Tibial artery (tissue), 4 donors: Measurements from ENCODE around the gene BRF1.

Experiments
- DNase-seq, 2 donors: peaks; one replicate each; pipeline ENCODE4 v3.0.0-alpha.2; 2019
- H3K27ac ChIP-seq, 2 donors: fragments of 200-600 bp; sonication (generic) in 1 of 2; 1 replicate in 1 of 2; 2 replicates in 1 of 2; pipeline ENCODE4 v1.5.1; 2018 to 2019; ENCODE audit warnings: mild to moderate bottlenecking in 1 of 2
- H3K27me3 ChIP-seq, 2 donors: fragments of 200-600 bp; sonication (generic) in 1 of 2; one replicate each; pipeline versions ENCODE4 v1.5.1 to v1.6.0; 2016 to 2019
- H3K36me3 ChIP-seq, 3 donors: fragments of 200-600 bp; sonication (generic) in 2 of 3; one replicate each; pipeline ENCODE4 v1.5.1; 2016 to 2019; ENCODE audit warnings: mild to moderate bottlenecking in 2 of 3
- H3K4me1 ChIP-seq, 4 donors: fragments of 200-600 bp; sonication (generic) in 2 of 4; 1 replicate in 3 of 4; 2 replicates in 1 of 4; pipeline ENCODE4 v1.5.1; 2016 to 2019
- H3K4me3 ChIP-seq, 2 donors: fragments of 200-600 bp; sonication (generic) in 1 of 2; 1 replicate in 1 of 2; 2 replicates in 1 of 2; pipeline ENCODE4 v1.5.1; 2018 to 2019; ENCODE audit warnings: mild to moderate bottlenecking in 2 of 2
- H3K9me3 ChIP-seq, 3 donors: fragments of 200-600 bp; sonication (generic) in 1 of 3; one replicate each; pipeline ENCODE4 v1.5.1; 2016 to 2019
- CTCF ChIP-seq, 2 experiments: fragments of 200-600 bp in 1 of 2; fragments of 450-650 bp in 1 of 2; IDR thresholded peaks; one replicate each; pipeline ENCODE4 v1.5.1; 2017 to 2019; ENCODE audit warnings: antibody characterized with exemption in 2 of 2, mild to moderate bottlenecking in 1 of 2, moderate library complexity in 1 of 2
- intact Hi-C: fragments of 100-400 bp; cut with DNase I; formaldehyde crosslinking; loops from one replicate; pipeline ENCODE4 v1.15.0; 2023; ENCODE audit warnings: low total_unique reads

Gene BRF1

GRCh38 chr14:105178069-105178867 is 122.5 kb downstream of the BRF1 start:
- no peak for DNase-seq
- Histone ChIP-seq H3K36me3 (peaks cover 0 to 8% (median 0%) of the 10 kb centered on the region in 3 donors), H3K27ac (no peak overlapping the region), H3K4me1 (peaks cover 0 to 22% (median 4%) of the 10 kb centered on the region in 4 donors), H3K9me3 (no peaks in the 10 kb centered on the region), H3K4me3 (no peak overlapping the region), H3K27me3 (peaks cover 0 to 39% of the 10 kb centered on the region in 2 donors)
- intact Hi-C loops = no loop called here
- TF ChIP-seq CTCF (IDR thresholded peaks at IDR 0.05) = no peak

- Histone ChIP-seq H3K4me1 (peaks cover 0 to 22% (median 4%) of the 10 kb centered on the region in 4 donors), H3K36me3 (peaks cover 0 to 8% (median 0%) of the 10 kb centered on the region in 3 donors), H3K27ac (no peak overlapping the region), H3K4me3 (no peak overlapping the region), H3K9me3 (no peaks in the 10 kb centered on the region), H3K27me3 (peaks cover 0 to 38% of the 10 kb centered on the region in 2 donors)
- TF ChIP-seq CTCF (IDR thresholded peaks at IDR 0.05) = no peak
- intact Hi-C loops = no loop called here
- DNase-seq = no peak
These were observed 123.7 kb downstream of the BRF1 start for GRCh38 chr14:105177082-105177481.

GRCh38 chr14:105176513-105176912 is 124.3 kb downstream of the BRF1 start:
- intact Hi-C loops = no loop called here
- Histone ChIP-seq H3K27me3 (peaks cover 0 to 33% of the 10 kb centered on the region in 2 donors), H3K4me1 (peaks cover 0 to 18% (median 4%) of the 10 kb centered on the region in 4 donors), H3K4me3 (no peak overlapping the region), H3K27ac (no peak overlapping the region), H3K9me3 (no peaks in the 10 kb centered on the region), H3K36me3 (peaks cover 0 to 8% (median 0%) of the 10 kb centered on the region in 3 donors)
- TF ChIP-seq CTCF (IDR thresholded peaks at IDR 0.05) = no peak
- no peak for DNase-seq

GRCh38 chr14:105173901-105174894 is 126.6 kb downstream of the BRF1 start:
- H3K4me3 ChIP-seq = no peak overlapping the region
- H3K4me1 ChIP-seq = peaks cover 0 to 17% (median 12%) of the 10 kb centered on the region in 4 donors
- H3K27me3 ChIP-seq = peaks cover 0 to 29% of the 10 kb centered on the region in 2 donors
- no peak for TF ChIP-seq CTCF (IDR thresholded peaks at IDR 0.05)
- H3K27ac ChIP-seq = no peak overlapping the region
- intact Hi-C loops = no loop called here
- peaks cover 0 to 8% (median 0%) of the 10 kb centered on the region in 3 donors for H3K36me3 ChIP-seq
- no peaks in the 10 kb centered on the region for H3K9me3 ChIP-seq
- no peak for DNase-seq

- Histone ChIP-seq H3K36me3 (peaks cover 0 to 8% (median 0%) of the 10 kb centered on the region in 3 donors), H3K27ac (no peak overlapping the region), H3K4me1 (peaks cover 0 to 21% (median 17%) of the 10 kb centered on the region in 4 donors), H3K27me3 (peaks cover 0 to 23% of the 10 kb centered on the region in 2 donors), H3K4me3 (no peak overlapping the region), H3K9me3 (no peaks in the 10 kb centered on the region)
- DNase-seq = no peak
- intact Hi-C loops = no loop called here
- no peak for TF ChIP-seq CTCF (IDR thresholded peaks at IDR 0.05)
These were observed 127.7 kb downstream of the BRF1 start for GRCh38 chr14:105173145-105173544.
